Measurements from ENCODE around the gene KCNK15. TPM values are rescaled to one million over a fixed set of nuclear protein-coding genes. Genes with fewer than 3 reads are reported as not detected.

KCNK15 gene
- total RNA-seq, 1 donor from 2014 or later: not detected

DNA sequence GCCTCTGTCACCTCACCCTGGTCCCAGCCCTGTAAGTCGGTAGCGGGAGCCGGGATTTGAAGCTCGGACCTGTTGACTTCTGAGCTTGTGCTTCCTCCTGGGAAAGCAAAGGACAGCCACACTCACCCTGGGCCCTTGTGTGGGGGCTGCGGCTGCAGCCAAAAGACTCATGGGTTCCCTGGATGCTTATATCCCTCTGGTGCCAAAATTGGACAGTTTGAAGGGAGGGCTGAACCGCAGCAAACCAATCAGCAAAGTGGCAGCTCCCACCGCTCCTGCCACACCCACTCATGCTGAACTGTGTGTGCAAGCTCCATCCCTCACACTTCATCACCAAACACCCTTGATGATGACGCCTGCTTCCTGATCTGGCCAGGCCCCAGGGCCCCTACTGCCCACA is 34.4 kb upstream of the KCNK15 start:
- Mint-ChIP-seq H3K27ac (ENCODE audit: unreplicated experiment) (no peak overlapping the region), H3K9me3 (no peaks in the 10 kb centered on the region), H3K4me3 (no peak overlapping the region), H3K4me1 (no peaks in the 10 kb centered on the region), H3K27me3 (ENCODE audit: low read depth) (no peaks in the 10 kb centered on the region), H3K36me3 (ENCODE audit: low read depth) (no peaks in the 10 kb centered on the region)
- no peak for TF ChIP-seq CTCF (conservative IDR thresholded peaks at IDR 0.05)
- no peak for DNase-seq (ENCODE audit: low read depth, low spot score)

- H3K4me3 Mint-ChIP-seq: no peak overlapping the region
- DNase-seq (ENCODE audit: low read depth, low spot score): no peak
- H3K9me3 Mint-ChIP-seq: no peaks in the 10 kb centered on the region
- TF ChIP-seq CTCF (conservative IDR thresholded peaks at IDR 0.05): no peak
- no peaks in the 10 kb centered on the region for H3K27me3 Mint-ChIP-seq (ENCODE audit: low read depth)
- no peak overlapping the region for H3K27ac Mint-ChIP-seq (ENCODE audit: unreplicated experiment)
- H3K36me3 Mint-ChIP-seq (ENCODE audit: low read depth): no peaks in the 10 kb centered on the region
- H3K4me1 Mint-ChIP-seq: no peaks in the 10 kb centered on the region
Measured at GRCh38 chr20:44714102-44714700, 31.5 kb upstream of the KCNK15 start.

GRCh38 chr20:44714701-44715498 is 30.8 kb upstream of the KCNK15 start, which contains the start of gene CCN5:
Gene CCN5, plus strand, starts transcription at chr20:44715369. Its CDS starts 22 bp downstream, at chr20:44715391.
- Mint-ChIP-seq H3K4me3 (no peak within 1 kb of the TSS), H3K27ac (ENCODE audit: unreplicated experiment) (peak within 1 kb of the TSS; percentile 87), H3K36me3 (ENCODE audit: low read depth) (no peaks in the 10 kb centered on the region), H3K27me3 (ENCODE audit: low read depth) (no peaks in the 10 kb centered on the region), H3K9me3 (no peaks in the 10 kb centered on the region), H3K4me1 (no peaks in the 10 kb centered on the region)
- DNase-seq (ENCODE audit: low read depth, low spot score): no peak
- no peak for TF ChIP-seq CTCF (conservative IDR thresholded peaks at IDR 0.05)

- H3K36me3 Mint-ChIP-seq (ENCODE audit: low read depth): no peaks in the 10 kb centered on the region
- no peak for DNase-seq (ENCODE audit: low read depth, low spot score)
- no peak for TF ChIP-seq CTCF (conservative IDR thresholded peaks at IDR 0.05)
- no peaks in the 10 kb centered on the region for H3K9me3 Mint-ChIP-seq
- H3K27me3 Mint-ChIP-seq (ENCODE audit: low read depth): peaks cover 2% of the 10 kb centered on the region
- peaks cover 1% of the 10 kb centered on the region for H3K4me1 Mint-ChIP-seq
- no peak overlapping the region for H3K4me3 Mint-ChIP-seq
- H3K27ac Mint-ChIP-seq (ENCODE audit: unreplicated experiment): peak overlapping the region; percentile 87
Measured at GRCh38 chr20:44715499-44716308, 30.0 kb upstream of the KCNK15 start.

DNA sequence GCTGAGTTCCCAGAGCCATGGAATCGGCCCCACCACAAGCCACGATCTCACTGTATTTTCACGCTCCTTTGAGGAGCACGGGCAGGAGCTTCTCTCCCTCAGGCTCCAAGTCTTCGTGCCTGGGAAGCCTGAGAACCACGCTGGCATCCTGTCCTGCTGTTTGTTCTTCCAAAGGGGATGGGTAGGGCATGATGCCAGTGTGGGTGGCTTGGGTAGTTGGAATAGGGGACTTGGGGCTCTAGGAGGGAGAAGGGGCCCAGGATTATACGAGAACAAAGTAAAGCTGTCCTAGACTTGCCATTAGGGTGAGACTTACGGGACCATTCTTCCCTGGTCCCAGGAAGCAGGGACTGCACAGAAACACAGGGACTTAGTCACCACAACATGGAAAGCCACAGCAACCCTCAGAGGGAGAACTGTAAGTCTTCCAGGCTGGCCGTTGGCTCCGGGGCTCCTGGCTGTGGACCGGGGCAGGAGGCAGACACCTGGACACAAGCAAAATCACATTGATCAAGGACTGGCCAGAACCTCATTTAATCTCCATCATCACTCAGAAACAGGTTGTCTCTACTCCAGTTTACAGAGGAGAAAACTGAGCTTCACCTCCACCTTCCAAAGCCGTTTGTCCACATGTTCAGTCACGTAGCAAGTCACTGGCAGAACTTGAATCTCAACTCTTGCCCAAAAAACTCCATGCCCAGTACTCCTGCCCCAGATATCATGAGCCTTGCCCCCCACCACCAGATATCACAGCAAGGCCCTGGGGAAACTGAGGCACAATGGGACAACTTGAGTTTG is 29.2 kb upstream of the KCNK15 start:
- Mint-ChIP-seq H3K4me1 (peaks cover 4% of the 10 kb centered on the region), H3K4me3 (no peak overlapping the region), H3K27me3 (ENCODE audit: low read depth) (peaks cover 2% of the 10 kb centered on the region), H3K9me3 (no peaks in the 10 kb centered on the region), H3K36me3 (ENCODE audit: low read depth) (no peaks in the 10 kb centered on the region), H3K27ac (ENCODE audit: unreplicated experiment) (no peak overlapping the region)
- no peak for TF ChIP-seq CTCF (conservative IDR thresholded peaks at IDR 0.05)
- no peak for DNase-seq (ENCODE audit: low read depth, low spot score)
